GM12878 (cell line): ENCODE results near the gene SEMA7A. TPM values are rescaled to one million over a fixed set of nuclear protein-coding genes. Genes with fewer than 3 reads are reported as not detected.
A peak's percentile ranks its signal among the peaks of the same experiment; 100 is the strongest.

Source experiments
- ATAC-seq: fragments of 200-7000 bp; cut with Tn5 transposase; 3 replicates; pipeline ENCODE4 v1.9.1; 2020; ENCODE audit warnings: mild to moderate bottlenecking, moderate library complexity
- BruUV-seq: library from RNA; stranded (reverse); fragments of 400-500 nt; replicated peaks from 2 replicates; lab custom pipeline; 2021; lab: Mats Ljungman, UMichigan
- CTCF ChIA-PET: fragments of 300-600 bp; sonication (Branson Sonifier 250); formaldehyde crosslinking; extraction: SDS; loops from one replicate; lab custom pipeline; 2021; ENCODE audit warnings: inconsistent platforms; lab: Yijun Ruan, JAX
- POLR2A ChIA-PET: fragments of 350-600 bp; formaldehyde crosslinking; extraction: SDS; loops from one replicate; lab custom pipeline; 2021; ENCODE audit warnings: inconsistent platforms; lab: Charles Lee
- RAD21 ChIA-PET: fragments of 300-600 bp; sonication (Branson Sonifier 250); formaldehyde crosslinking; loops from one replicate; lab custom pipeline; 2023; ENCODE audit warnings: antibody characterized with exemption; ENCODE audit not compliant: unreplicated experiment; lab: Charles Lee
- SMC1A ChIA-PET: fragments of 300-600 bp; sonication (Branson Sonifier 250); formaldehyde crosslinking; loops from one replicate; lab custom pipeline; 2023; ENCODE audit not compliant: unreplicated experiment, uncharacterized antibody; lab: Charles Lee
- DNase-seq: peaks from one replicate; pipeline ENCODE4 v3.0.0-alpha.2; 2011; ENCODE audit warnings: low read depth, low spot score
- FAIRE-seq: peaks from 3 replicates; lab custom pipeline; 2011; peaks lifted over from hg19 to GRCh38; lab: Jason Lieb, UNC
- H2AFZ ChIP-seq: 2 replicates; pipeline ENCODE4 v1.6.0; 2011; ENCODE audit warnings: low read depth, low read length, control low read depth; ENCODE audit not compliant: control insufficient read depth
- H3K27ac ChIP-seq: 2 replicates; pipeline ENCODE4 v1.5.1; 2011; ENCODE audit warnings: control low read depth; ENCODE audit not compliant: control insufficient read depth, insufficient read depth
- H3K27me3 ChIP-seq, 2 experiments: replicated peaks in 1 of 2; 2 replicates each; pipeline versions ENCODE4 v1.6.0 to v1.6.1; 2011; ENCODE audit warnings: low read length in 1 of 2; ENCODE audit not compliant: control insufficient read depth in 2 of 2, insufficient read depth in 2 of 2
- H3K36me3 ChIP-seq, 2 experiments: 2 replicates each; pipeline ENCODE4 v1.5.1; 2011; ENCODE audit warnings: low read length in 1 of 2; ENCODE audit not compliant: control insufficient read depth in 2 of 2, insufficient read depth in 2 of 2
- H3K4me1 ChIP-seq: 2 replicates; pipeline ENCODE4 v1.6.1; 2011; ENCODE audit warnings: mild to moderate bottlenecking, low read length, moderate library complexity, mixed read lengths; ENCODE audit not compliant: control insufficient read depth, insufficient read depth
- H3K4me2 ChIP-seq: 2 replicates; pipeline ENCODE4 v1.6.0; 2011; ENCODE audit warnings: control low read depth; ENCODE audit not compliant: control insufficient read depth, insufficient read depth
- H3K4me3 ChIP-seq: fragments of 200-600 bp; sonication (generic); 2 replicates; pipeline ENCODE4 v1.5.1; 2016
- H3K79me2 ChIP-seq: 2 replicates; pipeline ENCODE4 v1.6.0; 2011; ENCODE audit warnings: low read length; ENCODE audit not compliant: control insufficient read depth, insufficient read depth
- H3K9ac ChIP-seq: 2 replicates; pipeline ENCODE4 v1.8.0; 2011; ENCODE audit warnings: low read length, control low read depth, mixed read lengths; ENCODE audit not compliant: control insufficient read depth, insufficient read depth
- H3K9me3 ChIP-seq: replicated peaks from 3 replicates; pipeline ENCODE4 v1.5.1; 2011; ENCODE audit warnings: mild to moderate bottlenecking, low read length; ENCODE audit not compliant: control insufficient read depth, insufficient read depth
- H4K20me1 ChIP-seq: 2 replicates; pipeline ENCODE4 v1.6.0; 2011; ENCODE audit not compliant: control insufficient read depth, insufficient read depth
- FOS ChIP-seq: IDR thresholded peaks from 3 replicates; pipeline ENCODE4 v1.6.1; 2011; ENCODE audit warnings: borderline replicate concordance; ENCODE audit not compliant: insufficient read length; ENCODE audit errors: extremely low read depth
- FOXM1 ChIP-seq: IDR thresholded peaks from 2 replicates; pipeline ENCODE4 v1.6.1; 2012; ENCODE audit warnings: low read depth, mild to moderate bottlenecking, inconsistent platforms, low read length, moderate library complexity
- MEF2A ChIP-seq: IDR thresholded peaks from 2 replicates; pipeline ENCODE4 v1.6.1; 2011; ENCODE audit warnings: low read depth, mild to moderate bottlenecking, low read length, moderate library complexity; ENCODE audit not compliant: insufficient read depth
- NFXL1 ChIP-seq: fragments of 450-650 bp; IDR thresholded peaks from 2 replicates; pipeline ENCODE4 v1.6.1; 2017; ENCODE audit warnings: antibody characterized with exemption, mild to moderate bottlenecking, borderline replicate concordance
- NR2F1 ChIP-seq: fragments of 450-650 bp; conservative IDR thresholded peaks from 2 replicates; pipeline ENCODE4 v1.6.1; 2017; ENCODE audit warnings: mild to moderate bottlenecking
- RFX5 ChIP-seq: IDR thresholded peaks from 2 replicates; pipeline ENCODE4 v1.6.1; 2011; ENCODE audit warnings: low read depth, low read length, improper control_type of control experiment
- WRNIP1 ChIP-seq: IDR thresholded peaks from 2 replicates; pipeline ENCODE4 v1.6.1; 2011; ENCODE audit warnings: low read depth, low read length, improper control_type of control experiment, borderline replicate concordance
- WGBS: methylation state at CpG from one replicate; pipeline ENCODE4 v1.1.6; 2016; ENCODE audit warnings: low lambda C conversion rate; ENCODE audit not compliant: insufficient replicate concordance, insufficient coverage; ENCODE audit errors: missing lambda C conversion rate; 5-methylcytosine and 5-hydroxymethylcytosine counted together
- in situ Hi-C: fragments of 300-500 bp; cut with MboI; formaldehyde crosslinking; loops from 9 replicates; pipeline ENCODE4 v1.14.3; 2018; ENCODE audit warnings: mixed read lengths
- intact Hi-C: fragments of 100-400 bp; cut with micrococcal nuclease; formaldehyde crosslinking; loops from one replicate; pipeline ENCODE4 v1.14.2; 2022; ENCODE audit not compliant: unreplicated experiment
- polyA plus RNA-seq, 11 experiments: library from polyadenylated mRNA; depleted of rRNA in 4 of 11; unstranded in 6 of 11; stranded (reverse) in 5 of 11; fragments of >200 nt; fragmentation: Nextera tagmentation in 4 of 11; fragmentation: Illumina TruSeq in 1 of 11; extraction: Ambion mirVana in 4 of 11; extraction: Trizol in 1 of 11; gene quantifications; 1 replicate in 1 of 11; 2 replicates in 10 of 11; pipeline versions ENCODE4 v1.2.1 to v1.2.3, GENCODE V29; 2011 to 2016; ENCODE audit warnings: inconsistent platforms in 2 of 11, missing spikeins in 2 of 11, low read depth in 1 of 11
- total RNA-seq, 4 experiments: library from RNA; depleted of rRNA in 3 of 4; stranded (reverse); fragments of >200 nt in 3 of 4; fragmentation: Illumina TruSeq in 1 of 4; extraction: Trizol in 1 of 4; gene quantifications; 2 replicates each; pipeline versions ENCODE4 v1.2.1 to v1.2.3, GENCODE V29; 2013 to 2021
- TF ChIP-seq, protein P1 (sequence below): fragments of 450-650 bp; IDR thresholded peaks from 2 replicates; pipeline ENCODE4 v1.6.1; 2018; ENCODE audit warnings: mild to moderate bottlenecking, low read depth, moderate library complexity; ENCODE audit not compliant: partially characterized antibody
- TF ChIP-seq, protein P2 (sequence below): IDR thresholded peaks from 2 replicates; pipeline ENCODE4 v1.6.1; 2011; ENCODE audit warnings: borderline replicate concordance, low read depth, mild to moderate bottlenecking, moderate library complexity, mixed read lengths, low read length; ENCODE audit not compliant: insufficient read depth; ENCODE audit errors: extremely low read length

SEMA7A gene
- total and polyA plus RNA-seq, 10 of the 15 experiments (the other 5 are each of a cell fraction or from before 2014, with no cell fraction given), result 0.08 to 112 (median 53.5) TPM

DNA sequence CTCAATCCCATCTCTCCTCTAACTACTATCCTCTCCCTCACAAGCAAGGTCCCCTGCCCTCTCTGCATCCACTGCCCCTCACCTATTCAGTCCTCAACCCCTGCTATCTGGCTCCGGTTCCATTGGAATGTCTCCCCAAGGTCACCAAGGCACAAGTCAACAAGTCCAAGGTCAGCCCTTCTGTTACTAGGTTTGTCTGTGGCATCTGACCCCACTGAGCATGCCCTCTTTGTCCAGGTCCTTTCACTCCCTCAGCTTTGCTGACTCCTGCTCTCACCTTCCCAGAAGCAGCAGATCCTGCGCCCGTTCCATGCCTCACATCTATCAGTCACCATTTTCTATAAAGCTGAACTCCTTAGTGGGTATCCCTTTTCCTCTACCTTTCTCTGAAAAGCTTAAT lies 8.3 kb upstream of the SEMA7A start:
- FAIRE-seq (no peak), ATAC-seq (no peak), DNase-seq (no peak)
- intact Hi-C loops (no loop called here), in situ Hi-C loops (no loop called here)
- no peak overlapping the region for H3K27ac ChIP-seq
- BruUV-seq, result TSS peak; percentile 58
- H3K4me1 ChIP-seq, result peaks cover 5% of the 10 kb centered on the region
- ChIA-PET POLR2A (interaction anchor here (0.8 to 0.9 kb wide), 2 partner anchors 17 to 66 kb away, joined by 4 read pairs; no protein-coding TSS in a partner anchor), CTCF (interaction anchor here (1.0 to 22.3 kb wide), 7 partner anchors 8 to 65 kb away, joined by 3 to 655 read pairs (median 6); partner anchors contain the start of gene CYP11A1), SMC1A (interaction anchor here (0.7 to 25.4 kb wide), 4 partner anchors 12 to 61 kb away, joined by 3 to 544 read pairs (median 4); no protein-coding TSS in a partner anchor), RAD21 (interaction anchor here (1.0 to 2.3 kb wide), 4 partner anchors 48 to 67 kb away, joined by 3 to 18 read pairs (median 8); no protein-coding TSS in a partner anchor)
- WGBS, result 94% methylated on average over 3 of the region's 3 CpGs
- H3K4me3 ChIP-seq, result no peak overlapping the region
- H3K4me2 ChIP-seq, result no peak overlapping the region
- H4K20me1 ChIP-seq, result no peaks in the 10 kb centered on the region
- H3K36me3 ChIP-seq, result peaks cover 9 to 10% of the 10 kb centered on the region in 2 experiments
- H3K9ac ChIP-seq, result no peak overlapping the region
- H3K27me3 ChIP-seq, result no peaks in the 10 kb centered on the region
- H2AFZ ChIP-seq, result no peak overlapping the region
- H3K79me2 ChIP-seq, result no peaks in the 10 kb centered on the region
- TF ChIP-seq NFXL1 (no peak), NR2F1 (no peak), WRNIP1 (no peak), FOS (no peak)
- TF ChIP-seq, all 136 proteins: peak for 0
- no peaks in the 10 kb centered on the region for H3K9me3 ChIP-seq

DNA sequence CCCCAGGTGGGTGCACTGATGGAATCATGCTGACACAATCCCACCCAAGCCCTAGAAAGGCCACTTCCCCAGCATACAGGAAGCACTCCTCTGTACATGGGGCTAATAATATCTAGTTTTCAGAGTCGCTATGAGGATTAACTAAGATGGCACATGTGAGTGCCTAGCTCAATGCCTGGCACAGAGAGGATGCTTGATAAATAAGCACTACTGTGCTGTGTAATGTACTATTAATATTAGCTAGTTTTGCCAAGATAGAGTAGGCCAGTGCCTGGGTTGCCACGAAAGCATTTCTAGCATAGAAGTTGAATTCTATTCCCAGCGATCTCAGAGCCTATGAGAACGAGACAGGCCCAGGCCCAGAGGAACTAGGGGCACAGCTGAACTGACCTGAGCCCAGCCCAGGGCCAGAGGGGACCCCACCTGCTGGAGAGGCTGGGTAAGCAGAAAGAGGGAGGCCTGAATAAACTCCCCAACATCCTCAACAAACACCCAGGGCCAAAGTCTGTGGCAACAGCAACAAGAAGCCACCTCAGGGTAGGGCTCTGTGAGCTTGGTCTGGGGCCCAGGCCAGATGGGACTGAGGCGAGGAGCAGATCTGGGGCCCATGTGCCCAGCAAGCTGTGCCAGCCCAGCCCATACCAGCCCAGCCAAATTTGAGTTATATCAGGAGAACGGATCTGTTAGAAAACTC lies 7.6 kb upstream of the SEMA7A start:
- no peak overlapping the region for H3K4me3 ChIP-seq
- no peak for ATAC-seq
- H2AFZ ChIP-seq, result no peak overlapping the region
- FAIRE-seq, result no peak
- H3K27me3 ChIP-seq, result no peaks in the 10 kb centered on the region
- no peaks in the 10 kb centered on the region for H3K9me3 ChIP-seq
- H3K36me3 ChIP-seq, result peaks cover 6 to 10% of the 10 kb centered on the region in 2 experiments; a peak in 3 of 4 replicates
- ChIA-PET CTCF (interaction anchor here (1.5 to 22.3 kb wide), 4 partner anchors 9 to 65 kb away, joined by 3 to 655 read pairs (median 28); partner anchors contain the start of gene CYP11A1), SMC1A (interaction anchor here (1.0 to 25.4 kb wide), 5 partner anchors 13 to 60 kb away, joined by 3 to 544 read pairs (median 5); partner anchors contain the start of gene UBL7), RAD21 (interaction anchor here (0.8 to 2.3 kb wide), 7 partner anchors 13 to 69 kb away, joined by 3 to 18 read pairs (median 3); no protein-coding TSS in a partner anchor), POLR2A (interaction anchor here (0.7 kb wide), 1 partner anchor 15 kb away, joined by 3 read pairs; no protein-coding TSS in a partner anchor)
- 75% methylated on average over 6 of the region's 6 CpGs for WGBS
- H3K9ac ChIP-seq, result no peak overlapping the region
- H4K20me1 ChIP-seq, result no peaks in the 10 kb centered on the region
- peaks cover 5% of the 10 kb centered on the region for H3K4me1 ChIP-seq
- no peak for DNase-seq
- in situ Hi-C loops (no loop called here), intact Hi-C loops (no loop called here)
- no TSS peak for BruUV-seq
- no peak overlapping the region for H3K4me2 ChIP-seq
- no peaks in the 10 kb centered on the region for H3K79me2 ChIP-seq
- H3K27ac ChIP-seq, result no peak overlapping the region
- TF ChIP-seq, protein P1, sequence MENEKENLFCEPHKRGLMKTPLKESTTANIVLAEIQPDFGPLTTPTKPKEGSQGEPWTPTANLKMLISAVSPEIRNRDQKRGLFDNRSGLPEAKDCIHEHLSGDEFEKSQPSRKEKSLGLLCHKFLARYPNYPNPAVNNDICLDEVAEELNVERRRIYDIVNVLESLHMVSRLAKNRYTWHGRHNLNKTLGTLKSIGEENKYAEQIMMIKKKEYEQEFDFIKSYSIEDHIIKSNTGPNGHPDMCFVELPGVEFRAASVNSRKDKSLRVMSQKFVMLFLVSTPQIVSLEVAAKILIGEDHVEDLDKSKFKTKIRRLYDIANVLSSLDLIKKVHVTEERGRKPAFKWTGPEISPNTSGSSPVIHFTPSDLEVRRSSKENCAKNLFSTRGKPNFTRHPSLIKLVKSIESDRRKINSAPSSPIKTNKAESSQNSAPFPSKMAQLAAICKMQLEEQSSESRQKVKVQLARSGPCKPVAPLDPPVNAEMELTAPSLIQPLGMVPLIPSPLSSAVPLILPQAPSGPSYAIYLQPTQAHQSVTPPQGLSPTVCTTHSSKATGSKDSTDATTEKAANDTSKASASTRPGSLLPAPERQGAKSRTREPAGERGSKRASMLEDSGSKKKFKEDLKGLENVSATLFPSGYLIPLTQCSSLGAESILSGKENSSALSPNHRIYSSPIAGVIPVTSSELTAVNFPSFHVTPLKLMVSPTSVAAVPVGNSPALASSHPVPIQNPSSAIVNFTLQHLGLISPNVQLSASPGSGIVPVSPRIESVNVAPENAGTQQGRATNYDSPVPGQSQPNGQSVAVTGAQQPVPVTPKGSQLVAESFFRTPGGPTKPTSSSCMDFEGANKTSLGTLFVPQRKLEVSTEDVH, result no peak
- TF ChIP-seq FOXM1 (no peak), MEF2A (no peak), RFX5 (no peak)
- TF ChIP-seq, protein P2, sequence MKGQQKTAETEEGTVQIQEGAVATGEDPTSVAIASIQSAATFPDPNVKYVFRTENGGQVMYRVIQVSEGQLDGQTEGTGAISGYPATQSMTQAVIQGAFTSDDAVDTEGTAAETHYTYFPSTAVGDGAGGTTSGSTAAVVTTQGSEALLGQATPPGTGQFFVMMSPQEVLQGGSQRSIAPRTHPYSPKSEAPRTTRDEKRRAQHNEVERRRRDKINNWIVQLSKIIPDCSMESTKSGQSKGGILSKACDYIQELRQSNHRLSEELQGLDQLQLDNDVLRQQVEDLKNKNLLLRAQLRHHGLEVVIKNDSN, result no peak
